NCI-H1694 (cell line): ENCODE data around the gene PTBP2.

Experiments
- DNase-seq: peaks from one replicate; lab custom pipeline; 2025; lab: John Stamatoyannopoulos, UW

The PTBP2 gene

GRCh38 chr1:96721416-96722160, at the start of gene PTBP2:
PTBP2 (plus strand) TSS chr1:96721784; CDS start chr1:96721865, 81 bp downstream.
- DNase-seq, result peak; percentile 62

GRCh38 chr1:96674915-96675314, 46.7 kb upstream of the PTBP2 start:
- no peak for DNase-seq

- DNase-seq, result no peak
Measured at GRCh38 chr1:96682056-96682455, 39.5 kb upstream of the PTBP2 start.

- DNase-seq, result no peak
Measured at GRCh38 chr1:96683931-96684330, 37.7 kb upstream of the PTBP2 start.

GRCh38 chr1:96684744-96685143, 36.8 kb upstream of the PTBP2 start:
- DNase-seq, result no peak

- DNase-seq, result no peak
Measured at GRCh38 chr1:96688767-96689166, 32.8 kb upstream of the PTBP2 start.

DNA sequence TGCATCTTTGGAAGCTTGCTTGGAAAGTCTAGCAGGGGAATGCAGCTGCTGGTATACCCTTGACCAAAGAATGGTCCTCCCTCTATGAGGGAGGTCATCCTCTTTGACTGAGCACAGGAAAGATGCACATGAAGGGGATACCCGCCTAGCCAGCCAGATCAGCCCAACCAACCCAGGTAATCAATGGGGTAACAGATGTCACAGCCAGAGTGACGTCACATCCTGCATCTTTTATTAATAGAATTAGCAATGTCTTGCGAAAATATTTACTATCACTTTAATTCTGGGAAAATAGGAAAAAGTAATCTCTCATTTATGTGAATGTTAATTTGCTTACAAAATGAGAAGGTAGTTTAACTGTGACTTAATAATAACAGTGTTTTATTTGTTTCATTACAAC, 25.6 kb upstream of the PTBP2 start:
- no peak for DNase-seq

DNA sequence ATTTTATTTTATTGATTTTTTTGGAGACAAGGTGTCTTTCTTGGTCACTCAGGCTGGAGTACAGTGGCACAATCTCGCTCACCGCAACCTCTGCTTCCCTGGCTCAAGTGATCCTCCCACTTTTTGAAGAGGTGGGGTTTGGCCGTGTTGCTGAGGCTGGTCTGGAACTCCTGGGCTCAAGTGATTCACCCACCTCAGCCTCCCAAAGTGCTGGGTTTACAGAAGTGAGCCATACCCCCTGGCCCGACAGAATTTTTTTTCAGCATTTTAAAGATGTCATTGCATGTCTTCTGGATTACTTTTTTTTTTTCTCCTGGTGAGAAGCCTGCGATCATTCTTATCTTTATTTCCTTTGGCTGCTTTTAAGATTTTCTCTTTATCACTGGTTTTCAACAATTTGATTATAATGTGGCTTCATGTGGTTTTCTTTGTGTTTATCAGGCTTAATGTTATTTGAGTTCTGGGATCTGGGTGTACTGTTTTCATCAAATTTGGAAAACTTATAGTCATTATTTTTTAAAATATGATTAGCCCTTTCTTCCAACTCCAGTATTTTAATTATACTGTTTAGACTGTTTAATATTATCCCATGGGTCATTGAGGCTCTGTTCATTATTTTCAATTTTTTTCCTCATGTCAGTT, 23.1 kb upstream of the PTBP2 start:
- no peak for DNase-seq

GRCh38 chr1:96703186-96703585, 18.4 kb upstream of the PTBP2 start:
- no peak for DNase-seq

DNA sequence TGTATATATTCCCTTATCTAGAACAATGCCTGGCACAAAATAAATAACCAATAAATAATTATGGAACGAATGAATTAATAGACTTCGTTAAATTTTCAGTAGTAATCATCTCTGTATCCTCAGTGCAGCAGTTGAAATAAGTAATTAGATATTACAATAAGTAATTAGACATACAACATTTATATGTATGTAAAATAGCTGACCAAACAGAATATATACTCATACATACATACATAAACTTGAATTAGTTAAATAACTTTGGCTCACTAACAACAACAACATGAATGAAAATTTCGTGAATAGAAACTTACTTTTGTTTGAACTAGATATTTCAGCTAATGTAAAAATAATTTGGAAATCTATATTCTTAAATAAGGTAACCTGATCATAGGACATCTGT, 14.6 kb upstream of the PTBP2 start:
- DNase-seq, result no peak

- DNase-seq, result no peak
Measured at GRCh38 chr1:96708482-96708881, 13.1 kb upstream of the PTBP2 start.

GRCh38 chr1:96710708-96711477, 10.7 kb upstream of the PTBP2 start:
- no peak for DNase-seq

- no peak for DNase-seq
Measured at GRCh38 chr1:96713649-96714048, 7.9 kb upstream of the PTBP2 start.

DNA sequence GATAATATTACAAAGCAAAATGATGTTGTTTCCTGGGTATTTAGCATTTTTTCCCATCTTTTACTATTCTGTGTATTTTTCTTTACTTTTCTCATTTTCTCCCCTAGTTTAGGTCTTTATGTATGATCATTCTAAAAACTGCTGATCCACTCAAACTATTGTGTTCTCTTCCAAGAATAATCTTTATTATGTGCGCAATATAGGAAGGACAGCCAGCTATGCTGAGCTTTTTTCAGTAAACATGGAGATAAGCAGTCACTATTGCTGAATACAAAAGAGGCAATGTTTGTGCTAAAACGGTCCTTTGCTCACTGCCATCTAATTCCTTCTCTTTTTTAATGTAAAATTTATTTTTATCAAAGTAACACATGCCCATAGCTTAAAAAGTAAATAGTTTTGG, 6.7 kb upstream of the PTBP2 start:
- no peak for DNase-seq

DNA sequence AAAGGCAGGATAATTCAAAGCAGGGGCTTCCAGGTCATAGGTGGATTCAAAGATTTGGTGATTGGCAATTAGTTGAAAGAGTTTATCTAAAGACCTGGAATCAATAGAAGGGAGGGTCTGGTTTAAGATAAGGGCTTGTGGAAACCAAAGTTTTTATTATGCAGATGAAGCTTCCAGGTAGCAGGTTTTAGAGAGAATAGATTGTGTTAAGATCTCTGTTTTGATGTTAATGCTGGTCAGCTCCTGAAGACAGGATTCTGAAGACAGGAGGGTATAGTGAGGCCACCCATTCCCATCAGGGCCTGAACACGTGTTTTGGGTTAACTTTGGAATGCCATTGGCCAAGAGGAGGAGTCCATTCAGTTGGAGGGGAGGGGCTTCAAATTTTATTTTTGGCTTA, 6.1 kb upstream of the PTBP2 start:
- DNase-seq, result no peak

DNA sequence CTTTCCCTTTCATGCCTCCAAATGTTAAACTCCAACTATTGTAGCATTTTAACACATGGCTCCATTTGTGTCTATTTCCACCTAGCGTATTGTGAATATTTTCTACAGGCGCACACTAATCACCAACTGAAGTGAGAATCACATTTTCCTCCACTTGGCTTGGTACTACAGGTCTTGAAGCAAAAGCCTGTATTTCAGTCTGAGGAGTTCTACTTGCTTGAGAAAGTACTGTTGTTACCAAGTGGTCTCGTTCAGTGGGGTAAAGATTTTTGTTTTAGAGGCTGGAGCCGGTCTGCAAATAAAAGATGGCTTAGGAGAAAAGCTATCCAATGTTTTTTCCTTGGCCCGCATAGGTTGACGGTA, 550 bp upstream of the PTBP2 start:
- DNase-seq, result no peak

DNA sequence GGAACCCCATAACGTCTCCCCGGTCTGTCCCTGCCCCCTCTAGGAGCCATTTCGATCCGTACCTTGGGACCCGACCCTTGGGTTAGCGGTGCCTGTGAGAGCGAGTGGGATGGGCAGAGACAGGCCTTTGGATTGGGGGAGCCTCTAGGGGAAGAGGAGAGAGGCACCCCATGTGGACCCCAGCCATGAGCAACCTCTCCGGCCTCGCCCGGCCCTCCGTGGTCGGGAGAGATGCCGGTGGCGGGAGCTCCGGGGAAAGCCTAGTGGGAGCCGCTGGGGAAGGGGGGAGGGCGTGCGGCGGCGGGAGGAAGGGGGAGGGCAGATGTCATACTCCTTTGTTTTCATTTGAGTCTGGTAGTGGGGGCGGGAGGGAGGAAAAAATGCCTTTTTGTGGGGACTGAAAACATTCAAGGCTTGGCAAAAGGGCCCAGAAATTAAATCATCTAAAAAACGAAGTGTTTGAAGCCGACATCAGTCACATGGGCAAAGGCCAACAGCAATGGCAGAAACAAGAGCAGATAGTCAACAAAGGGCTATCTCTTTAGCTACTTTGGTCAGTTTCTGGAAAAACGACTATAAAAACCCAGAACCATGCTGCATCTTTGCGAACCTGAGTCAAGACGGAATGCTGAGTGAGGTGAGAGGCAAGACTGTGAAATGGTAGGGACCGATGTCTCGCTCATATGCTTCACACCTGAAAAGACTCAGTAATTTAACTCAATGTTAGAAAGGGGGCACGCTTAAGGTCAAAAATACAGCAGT, 758 bp downstream of the PTBP2 start:
- peak; percentile 36 for DNase-seq

DNA sequence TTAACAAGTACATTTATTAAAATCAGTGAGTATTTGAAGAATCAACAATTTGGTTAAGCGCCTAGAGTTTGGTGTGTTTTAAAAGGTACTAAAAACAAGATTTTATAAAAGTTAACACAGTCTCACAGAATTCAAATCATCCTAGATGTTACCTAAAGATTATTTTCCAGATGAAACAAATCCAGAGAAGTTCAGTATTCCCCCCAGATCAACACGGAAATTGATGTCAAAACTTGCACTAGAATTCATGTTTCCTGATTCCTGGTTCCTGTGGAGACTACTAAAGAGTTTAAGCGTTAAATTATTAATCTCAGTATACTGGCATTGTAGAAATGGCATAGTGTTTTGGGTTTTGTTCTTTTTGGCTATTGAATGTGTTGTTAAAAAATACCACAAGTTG, 1.4 kb downstream of the PTBP2 start:
- no peak for DNase-seq

DNA sequence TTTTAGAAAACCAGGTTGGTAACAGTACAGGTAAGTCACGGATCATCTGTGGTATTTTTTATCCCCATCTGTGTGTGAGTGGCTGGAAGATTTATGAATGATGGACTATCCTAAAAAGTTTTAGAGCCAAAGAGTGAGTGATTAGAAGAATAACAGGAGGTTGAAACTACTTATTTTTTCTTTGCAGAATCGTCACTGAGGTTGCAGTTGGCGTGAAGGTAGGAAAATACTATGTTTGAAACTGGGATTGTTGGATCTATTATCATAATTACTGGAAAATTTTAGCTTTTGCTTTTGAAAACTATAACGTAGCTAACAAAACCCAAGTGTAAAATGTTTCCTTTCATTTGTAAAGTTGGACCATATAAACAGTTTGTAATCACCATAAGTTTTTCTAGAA, 1.8 kb downstream of the PTBP2 start:
- DNase-seq, result no peak

GRCh38 chr1:96723936-96724335, 2.4 kb downstream of the PTBP2 start:
- no peak for DNase-seq

DNA sequence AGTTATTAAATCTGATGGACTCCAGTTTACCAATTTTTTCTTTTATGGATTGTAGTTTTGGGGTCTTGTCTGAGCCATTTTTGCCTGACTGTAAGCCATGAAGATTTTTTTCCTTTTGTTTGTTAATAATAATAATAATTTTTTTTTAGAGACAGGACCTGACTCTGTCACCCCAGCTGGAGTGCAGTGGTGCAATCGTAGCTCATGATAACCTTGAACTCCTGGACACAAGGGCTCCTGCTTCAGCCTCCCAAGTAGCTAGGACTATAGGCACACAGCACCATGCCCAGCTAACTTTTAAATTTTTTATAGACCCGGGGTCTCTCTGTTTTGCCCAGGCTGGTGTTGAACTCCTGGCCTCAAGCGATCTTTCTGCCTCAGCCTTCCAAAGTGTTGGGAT, 6.3 kb downstream of the PTBP2 start:
- DNase-seq, result no peak

DNA sequence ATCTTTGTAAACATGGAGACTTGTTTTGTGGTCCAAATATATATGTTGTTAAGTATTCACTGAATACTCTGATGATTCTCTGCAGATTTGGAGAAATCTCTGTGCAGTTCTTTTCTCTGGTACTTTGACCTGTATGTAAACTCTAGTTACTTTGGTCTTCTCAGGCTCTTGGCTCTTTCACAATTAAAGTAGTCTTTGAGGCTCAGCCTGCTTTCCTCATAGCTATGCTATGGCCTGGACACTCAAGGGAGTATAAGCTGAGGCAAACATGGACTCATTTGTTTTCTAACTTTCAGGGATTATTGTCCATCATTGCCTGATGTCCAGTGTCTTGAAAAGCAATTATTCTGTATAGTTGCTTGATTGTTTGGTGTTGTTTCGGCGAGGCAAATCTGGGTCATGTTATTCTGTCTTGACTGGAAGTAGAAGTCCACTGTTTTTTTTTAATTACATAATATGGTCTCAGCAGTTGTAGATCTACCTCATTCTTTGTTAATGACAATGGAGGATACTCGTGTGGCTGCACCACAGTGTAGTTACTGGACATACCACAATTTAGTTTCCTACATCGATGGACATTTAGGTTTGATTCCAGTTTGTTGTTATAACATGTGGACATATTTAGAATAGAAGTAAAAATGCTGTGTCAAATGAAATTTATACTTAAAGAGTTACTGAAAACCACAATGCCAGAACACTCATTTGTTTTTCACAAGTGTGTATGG, 9.2 kb downstream of the PTBP2 start:
- DNase-seq, result no peak
